ENCODE results near the gene CCDC6.

DNA sequence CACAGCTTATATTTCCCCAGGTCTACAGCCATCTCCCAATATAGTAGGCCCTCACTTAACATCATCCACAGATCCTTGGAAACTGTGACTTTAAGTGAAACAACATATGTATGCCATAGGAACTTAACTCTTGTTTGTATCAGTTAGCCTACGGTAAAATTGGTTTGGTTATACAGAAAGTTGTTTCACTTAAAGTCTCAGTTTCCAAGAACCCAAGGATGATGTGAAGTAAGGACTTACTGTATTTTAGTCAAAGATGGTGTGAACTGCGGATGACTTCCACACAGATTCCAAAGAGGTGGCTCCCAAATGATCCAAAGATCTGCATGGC is 96.7 kb downstream of the CCDC6 start:
- TF ChIP-seq, protein P1, sequence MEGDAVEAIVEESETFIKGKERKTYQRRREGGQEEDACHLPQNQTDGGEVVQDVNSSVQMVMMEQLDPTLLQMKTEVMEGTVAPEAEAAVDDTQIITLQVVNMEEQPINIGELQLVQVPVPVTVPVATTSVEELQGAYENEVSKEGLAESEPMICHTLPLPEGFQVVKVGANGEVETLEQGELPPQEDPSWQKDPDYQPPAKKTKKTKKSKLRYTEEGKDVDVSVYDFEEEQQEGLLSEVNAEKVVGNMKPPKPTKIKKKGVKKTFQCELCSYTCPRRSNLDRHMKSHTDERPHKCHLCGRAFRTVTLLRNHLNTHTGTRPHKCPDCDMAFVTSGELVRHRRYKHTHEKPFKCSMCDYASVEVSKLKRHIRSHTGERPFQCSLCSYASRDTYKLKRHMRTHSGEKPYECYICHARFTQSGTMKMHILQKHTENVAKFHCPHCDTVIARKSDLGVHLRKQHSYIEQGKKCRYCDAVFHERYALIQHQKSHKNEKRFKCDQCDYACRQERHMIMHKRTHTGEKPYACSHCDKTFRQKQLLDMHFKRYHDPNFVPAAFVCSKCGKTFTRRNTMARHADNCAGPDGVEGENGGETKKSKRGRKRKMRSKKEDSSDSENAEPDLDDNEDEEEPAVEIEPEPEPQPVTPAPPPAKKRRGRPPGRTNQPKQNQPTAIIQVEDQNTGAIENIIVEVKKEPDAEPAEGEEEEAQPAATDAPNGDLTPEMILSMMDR (IDR thresholded peaks at IDR 0.05), result peak in 1 of 6 experiments; percentile 0
- no peak for TF ChIP-seq POLR2A (IDR thresholded peaks at IDR 0.05)
